H9 (cell line): ENCODE measurements around the gene ADAMTSL5. TPM values are rescaled to one million over a fixed set of nuclear protein-coding genes. Genes with fewer than 3 reads are reported as not detected.

ENCODE experiments used
- DNase-seq: peaks from one replicate; pipeline ENCODE4 v3.0.0-alpha.2; 2017
- H2AFZ ChIP-seq: one replicate; pipeline ENCODE4 v1.6.1; 2013; ENCODE audit warnings: mild to moderate bottlenecking, low read length, control low read depth, moderate library complexity
- H2AK5ac ChIP-seq: 2 replicates; pipeline ENCODE4 v1.6.1; 2013; ENCODE audit warnings: low read length, control low read depth, mixed read lengths; ENCODE audit not compliant: insufficient read length
- H2BK120ac ChIP-seq: one replicate; pipeline ENCODE4 v1.6.1; 2013; ENCODE audit warnings: low read depth, mild to moderate bottlenecking, low read length, control low read depth, inconsistent platforms; ENCODE audit not compliant: poor library complexity, severe bottlenecking
- H2BK12ac ChIP-seq: 2 replicates; pipeline ENCODE4 v1.6.1; 2013; ENCODE audit warnings: low read length, control low read depth, mixed read lengths, low read depth; ENCODE audit not compliant: insufficient read length
- H2BK15ac ChIP-seq: 2 replicates; pipeline ENCODE4 v1.6.1; 2013; ENCODE audit warnings: low read depth, low read length, control low read depth
- H2BK20ac ChIP-seq: one replicate; pipeline ENCODE4 v1.6.1; 2013; ENCODE audit warnings: low read depth, mild to moderate bottlenecking, low read length, control low read depth, inconsistent platforms; ENCODE audit not compliant: poor library complexity, severe bottlenecking
- H2BK5ac ChIP-seq: 2 replicates; pipeline ENCODE4 v1.6.1; 2013; ENCODE audit warnings: low read length, control low read depth, mixed read lengths; ENCODE audit not compliant: insufficient read length
- H3K14ac ChIP-seq: 2 replicates; pipeline ENCODE4 v1.6.1; 2013; ENCODE audit warnings: low read length, control low read depth; ENCODE audit not compliant: insufficient read depth
- H3K18ac ChIP-seq: 2 replicates; pipeline ENCODE4 v1.6.1; 2013; ENCODE audit warnings: low read depth, mild to moderate bottlenecking, mixed read lengths, low read length, control low read depth; ENCODE audit not compliant: insufficient read length
- H3K23ac ChIP-seq: 2 replicates; pipeline ENCODE4 v1.6.1; 2013; ENCODE audit warnings: low read length, control low read depth, mixed read lengths, low read depth; ENCODE audit not compliant: insufficient read length
- H3K23me2 ChIP-seq: 2 replicates; pipeline ENCODE4 v1.6.1; 2013; ENCODE audit warnings: low read depth, mild to moderate bottlenecking, mixed read lengths, low read length, control low read depth; ENCODE audit not compliant: insufficient read length, poor library complexity, severe bottlenecking
- H3K27ac ChIP-seq: 2 replicates; pipeline ENCODE4 v1.5.1; 2013; ENCODE audit warnings: low read length, control low read depth, mixed read lengths, low read depth; ENCODE audit not compliant: insufficient read length
- H3K27me3 ChIP-seq: 2 replicates; pipeline ENCODE4 v1.6.1; 2013; ENCODE audit warnings: low read length, control low read depth, inconsistent platforms; ENCODE audit not compliant: insufficient read depth
- H3K4ac ChIP-seq: 2 replicates; pipeline ENCODE4 v1.6.1; 2013; ENCODE audit warnings: low read depth, mild to moderate bottlenecking, control low read depth, inconsistent platforms, low read length, moderate library complexity
- H3K4me1 ChIP-seq: 2 replicates; pipeline ENCODE4 v1.6.1; 2013; ENCODE audit warnings: low read length, control low read depth, inconsistent platforms; ENCODE audit not compliant: insufficient read depth
- H3K4me2 ChIP-seq: 2 replicates; pipeline ENCODE4 v1.6.1; 2013; ENCODE audit warnings: low read length, control low read depth, mixed read lengths; ENCODE audit not compliant: insufficient read length, insufficient read depth
- H3K56ac ChIP-seq: 2 replicates; pipeline ENCODE4 v1.6.1; 2013; ENCODE audit warnings: low read depth, mild to moderate bottlenecking, mixed read lengths, low read length, control low read depth; ENCODE audit not compliant: insufficient read length
- H3K79me1 ChIP-seq: 2 replicates; pipeline ENCODE4 v1.6.1; 2013; ENCODE audit warnings: low read depth, mild to moderate bottlenecking, moderate library complexity, low read length, control low read depth, inconsistent platforms; ENCODE audit not compliant: insufficient read depth, poor library complexity, severe bottlenecking
- H3K79me2 ChIP-seq: 2 replicates; pipeline ENCODE4 v1.6.1; 2013; ENCODE audit warnings: low read length, control low read depth, inconsistent platforms; ENCODE audit not compliant: insufficient read depth
- H3K9ac ChIP-seq: 2 replicates; pipeline ENCODE4 v1.6.1; 2013; ENCODE audit warnings: low read length, control low read depth, mixed read lengths; ENCODE audit not compliant: insufficient read length; ENCODE audit errors: extremely low read depth
- H3K9me3 ChIP-seq: one replicate; pipeline ENCODE4 v1.6.1; 2013; ENCODE audit warnings: low read depth, low read length, inconsistent platforms; ENCODE audit not compliant: control insufficient read depth
- H3T11ph ChIP-seq: one replicate; pipeline ENCODE4 v1.6.1; 2013; ENCODE audit warnings: mild to moderate bottlenecking, low read length, control low read depth, inconsistent platforms
- H4K20me1 ChIP-seq: one replicate; pipeline ENCODE4 v1.6.1; 2013; ENCODE audit not compliant: control insufficient read depth, insufficient read length, insufficient read depth
- H4K5ac ChIP-seq: 2 replicates; pipeline ENCODE4 v1.6.1; 2013; ENCODE audit warnings: low read depth, mild to moderate bottlenecking, mixed read lengths, low read length, control low read depth; ENCODE audit not compliant: insufficient read length
- H4K8ac ChIP-seq: replicated peaks from 2 replicates; pipeline ENCODE4 v1.6.1; 2013; ENCODE audit warnings: low read length, control low read depth, mixed read lengths, low read depth; ENCODE audit not compliant: insufficient read length
- H4K91ac ChIP-seq: 2 replicates; pipeline ENCODE4 v1.6.1; 2013; ENCODE audit warnings: low read depth, mild to moderate bottlenecking, moderate library complexity, mixed read lengths, low read length, control low read depth; ENCODE audit not compliant: insufficient read length
- H3K27ac Mint-ChIP-seq, 3 experiments: 2 replicates in 2 of 3; 3 replicates in 1 of 3; pipeline ENCODE4 v1.8.0; 2020 to 2021; ENCODE audit warnings: mixed read lengths in 3 of 3, mild to moderate bottlenecking in 1 of 3, moderate library complexity in 1 of 3
- H3K27me3 Mint-ChIP-seq: 2 replicates; pipeline ENCODE4 v1.8.0; 2021; ENCODE audit warnings: low read depth, mild to moderate bottlenecking, moderate library complexity, mixed read lengths
- H3K36me3 Mint-ChIP-seq, 3 experiments: 2 replicates in 2 of 3; 3 replicates in 1 of 3; pipeline ENCODE4 v1.8.0; 2020 to 2021; ENCODE audit warnings: low read depth in 3 of 3, mixed read lengths in 3 of 3; ENCODE audit not compliant: insufficient read depth in 1 of 3
- H3K4me1 Mint-ChIP-seq, 2 experiments: 2 replicates each; pipeline ENCODE4 v1.8.0; 2020; ENCODE audit warnings: mixed read lengths in 2 of 2
- H3K4me3 Mint-ChIP-seq, 2 experiments: 2 replicates in 1 of 2; 3 replicates in 1 of 2; pipeline ENCODE4 v1.8.0; 2020 to 2021; ENCODE audit warnings: mild to moderate bottlenecking in 2 of 2, mixed read lengths in 2 of 2, moderate library complexity in 1 of 2
- H3K9me3 Mint-ChIP-seq, 2 experiments: 2 replicates in 1 of 2; 3 replicates in 1 of 2; pipeline ENCODE4 v1.8.0; 2020; ENCODE audit warnings: mild to moderate bottlenecking in 2 of 2, mixed read lengths in 2 of 2, moderate library complexity in 1 of 2
- CTCF ChIP-seq: fragments of 200-600 bp; sonication (generic); conservative IDR thresholded peaks from 3 replicates; pipeline ENCODE4 v1.8.0; 2021; ENCODE audit warnings: antibody characterized with exemption, mild to moderate bottlenecking
- WGBS: extraction: QIAGEN DNeasy Blood & Tissue Kit; methylation state at CpG from one replicate; pipeline ENCODE4 v1.1.7; 2013; ENCODE audit warnings: missing lambda C conversion rate, low lambda C conversion rate, mixed read lengths; ENCODE audit not compliant: insufficient read length; ENCODE audit errors: extremely low coverage; 5-methylcytosine and 5-hydroxymethylcytosine counted together
- total RNA-seq: library from RNA; stranded (reverse); gene quantifications from 2 replicates; pipeline ENCODE4 v1.2.1, GENCODE V29; 2021

The ADAMTSL5 gene
- total RNA-seq, 1 experiment from 2014 or later: 1.5 TPM

DNA sequence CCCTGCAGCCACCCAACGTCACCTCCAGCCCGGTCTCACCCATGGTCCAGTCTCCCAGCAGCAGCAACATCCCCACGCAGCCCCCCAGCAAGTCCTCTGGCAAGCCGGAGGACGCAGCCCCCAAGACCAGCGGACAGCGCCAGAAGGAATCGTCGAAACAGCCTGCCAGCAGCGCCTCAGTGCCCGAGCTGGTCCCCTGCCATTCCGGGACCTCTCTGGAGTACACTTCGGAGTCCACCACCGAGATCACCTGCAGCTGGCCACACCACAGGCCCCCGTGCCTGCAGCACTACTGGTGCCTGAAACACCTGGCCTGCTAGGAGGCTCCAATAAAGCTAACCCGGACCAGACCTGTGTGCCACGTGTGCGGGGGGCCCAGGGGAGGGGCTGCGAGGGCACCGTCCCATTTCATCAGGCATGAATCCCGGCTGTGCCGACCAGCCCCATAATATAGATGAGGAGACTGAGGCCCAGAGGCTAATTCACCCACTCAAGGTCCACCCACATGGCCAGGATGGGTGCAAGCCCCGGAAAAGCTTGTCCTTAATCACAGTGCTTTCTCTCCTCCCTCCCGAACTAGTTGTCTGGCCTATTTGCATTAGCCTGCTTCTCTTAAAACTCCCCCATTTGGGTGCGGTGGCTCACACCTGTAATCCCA lies 15.1 kb downstream of the ADAMTSL5 start:
- Mint-ChIP-seq H3K4me1 (peaks cover 0 to 11% of the 10 kb centered on the region in 2 experiments; a peak in 1 of 4 replicates), H3K27ac (peak overlapping the region in 1 of 3 experiments; percentile 94; a peak in 1 of 7 replicates), H3K36me3 (no peaks in the 10 kb centered on the region), H3K27me3 (peaks cover 66% of the 10 kb centered on the region), H3K9me3 (peaks cover 7 to 16% of the 10 kb centered on the region in 2 experiments), H3K4me3 (no peak overlapping the region)
- Histone ChIP-seq H3K79me2 (no peaks in the 10 kb centered on the region), H2BK15ac (no peak overlapping the region), H2BK20ac (no peak overlapping the region), H3K27me3 (no peaks in the 10 kb centered on the region), H2BK12ac (no peak overlapping the region), H2AFZ (no peak overlapping the region), H4K91ac (no peak overlapping the region), H2BK120ac (no peak overlapping the region), H3K9ac (no peak overlapping the region), H3K56ac (no peak overlapping the region), H3K27ac (no peak overlapping the region), H3T11ph (no peak overlapping the region), H3K18ac (no peak overlapping the region), H3K4ac (no peak overlapping the region), H3K9me3 (no peaks in the 10 kb centered on the region), H4K8ac (no peak overlapping the region), H2BK5ac (no peak overlapping the region), H3K14ac (no peak overlapping the region; the same call in 1 of the 2 replicates), H3K23me2 (no peaks in the 10 kb centered on the region), H2AK5ac (no peak overlapping the region), H3K4me1 (no peaks in the 10 kb centered on the region), H4K20me1 (no peaks in the 10 kb centered on the region), H4K5ac (no peak overlapping the region), H3K23ac (no peak overlapping the region), H3K4me2 (no peak overlapping the region), H3K79me1 (no peaks in the 10 kb centered on the region)
- TF ChIP-seq CTCF: no peak
- WGBS: no CpG with 5 or more reads among the region's 25 CpGs
- no peak for DNase-seq
